ENCODE data around the gene AP1AR.
"Not testable (repeated sequence)": the region's sequence is repeated elsewhere in the genome, so short reads cannot be mapped to it uniquely, and the experiment has no call there.

Gene AP1AR, protein sequence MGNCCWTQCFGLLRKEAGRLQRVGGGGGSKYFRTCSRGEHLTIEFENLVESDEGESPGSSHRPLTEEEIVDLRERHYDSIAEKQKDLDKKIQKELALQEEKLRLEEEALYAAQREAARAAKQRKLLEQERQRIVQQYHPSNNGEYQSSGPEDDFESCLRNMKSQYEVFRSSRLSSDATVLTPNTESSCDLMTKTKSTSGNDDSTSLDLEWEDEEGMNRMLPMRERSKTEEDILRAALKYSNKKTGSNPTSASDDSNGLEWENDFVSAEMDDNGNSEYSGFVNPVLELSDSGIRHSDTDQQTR

DNA sequence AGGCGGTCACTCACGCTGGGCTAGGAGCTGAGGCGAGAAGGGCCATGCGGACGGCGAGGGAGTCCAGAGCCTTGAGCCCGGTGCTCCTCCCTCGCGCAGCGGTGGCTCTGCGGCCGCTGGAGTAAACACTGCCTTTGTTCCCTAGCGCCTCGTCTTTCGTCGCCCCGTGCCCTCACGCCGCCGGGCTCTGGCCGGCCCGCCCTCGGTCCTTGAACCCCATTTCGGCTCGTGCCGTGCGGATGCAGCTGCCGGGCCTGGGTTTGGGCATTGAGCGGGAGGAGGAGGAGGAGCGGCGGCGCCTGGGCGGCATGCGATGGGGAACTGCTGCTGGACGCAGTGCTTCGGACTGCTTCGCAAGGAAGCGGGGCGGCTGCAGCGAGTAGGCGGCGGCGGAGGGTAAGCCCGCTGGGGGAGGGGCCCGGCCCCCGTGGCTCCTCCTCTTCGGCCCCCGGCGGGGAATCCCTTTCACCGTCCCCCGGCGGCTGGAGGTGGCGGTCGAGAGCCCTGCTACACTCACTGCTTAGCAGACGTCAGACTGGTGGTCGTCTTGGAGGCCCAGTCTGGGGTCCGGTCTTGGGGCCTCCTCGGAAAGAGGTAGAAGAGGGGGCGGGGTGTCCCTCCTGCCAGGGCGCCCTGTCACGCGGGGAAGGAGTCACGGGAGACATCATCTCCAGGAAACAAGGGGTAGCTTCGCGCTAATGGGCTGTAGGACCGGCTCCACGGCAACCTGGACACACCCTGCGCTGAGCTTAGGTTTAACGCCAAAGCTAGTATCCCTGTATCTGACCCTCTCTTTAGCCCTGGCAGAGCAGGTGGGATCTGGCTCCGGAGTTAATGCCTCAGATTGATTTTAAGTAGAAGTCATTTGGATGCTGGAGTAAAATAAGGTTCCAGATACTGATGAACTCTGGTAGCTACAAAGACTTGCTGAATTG is at the start of gene AP1AR:
AP1AR (plus strand) TSS at position 9 of the 935 bp plus-strand sequence; CDS start at position 314, 305 bp downstream.
- peak; percentile 48 for DNase-seq

DNA sequence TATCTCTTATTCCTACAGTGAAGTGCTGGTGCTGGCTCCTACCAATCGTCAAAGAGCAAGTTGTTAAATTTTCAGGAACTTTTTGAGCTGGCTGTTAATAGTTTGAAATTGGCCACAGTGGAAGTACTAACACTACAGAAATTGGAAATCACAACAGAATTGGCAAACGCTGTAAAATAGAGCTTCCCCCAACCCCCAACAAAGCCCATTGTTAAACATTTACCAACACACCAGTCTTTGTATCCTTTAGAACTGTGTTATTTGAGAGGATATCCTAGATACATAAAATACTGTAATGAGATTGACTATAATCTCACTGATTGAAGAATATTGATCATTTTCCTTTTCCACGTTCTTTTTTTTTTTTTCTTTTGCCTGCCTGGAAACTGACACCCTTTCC is 49.0 kb upstream of the AP1AR start:
- DNase-seq = no peak

DNA sequence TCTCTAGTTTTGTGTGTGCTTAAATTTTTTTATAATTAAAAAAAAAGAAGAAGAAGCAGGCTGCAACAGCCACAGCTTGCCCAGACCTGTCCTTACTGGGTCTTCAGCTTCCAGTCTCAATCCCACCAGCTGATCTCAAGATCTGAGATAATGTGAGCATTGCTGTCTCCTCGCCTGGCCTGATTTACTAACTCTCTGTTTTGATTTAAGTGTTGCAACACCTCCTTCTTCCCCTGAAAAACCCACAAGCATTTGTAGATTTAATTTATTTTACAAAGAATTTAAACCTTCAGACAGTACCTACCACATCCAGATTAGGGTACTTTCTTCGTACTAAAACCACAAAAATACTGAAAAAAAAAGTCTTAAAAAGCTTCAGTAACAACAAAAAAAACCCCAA is 48.3 kb upstream of the AP1AR start:
- no peak for DNase-seq

DNA sequence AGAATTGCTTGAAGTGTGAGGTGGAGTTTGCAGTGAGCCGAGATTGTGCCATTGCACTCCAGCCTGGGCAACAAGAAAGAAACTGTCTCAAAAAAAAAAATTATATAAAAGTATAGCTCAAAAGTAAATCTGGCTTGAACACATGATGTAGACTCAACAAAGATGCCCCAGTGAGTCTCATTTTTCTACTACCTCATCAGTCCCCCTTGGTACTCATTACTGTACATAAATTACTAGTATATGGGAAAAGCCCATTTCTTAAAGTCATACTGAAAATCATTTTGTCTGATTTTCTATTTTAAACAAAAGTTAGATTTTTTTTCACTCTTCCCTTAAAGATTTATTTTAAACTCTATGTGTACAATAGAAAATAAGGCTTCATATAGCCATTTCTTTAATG is 47.1 kb upstream of the AP1AR start:
- DNase-seq = no peak

DNA sequence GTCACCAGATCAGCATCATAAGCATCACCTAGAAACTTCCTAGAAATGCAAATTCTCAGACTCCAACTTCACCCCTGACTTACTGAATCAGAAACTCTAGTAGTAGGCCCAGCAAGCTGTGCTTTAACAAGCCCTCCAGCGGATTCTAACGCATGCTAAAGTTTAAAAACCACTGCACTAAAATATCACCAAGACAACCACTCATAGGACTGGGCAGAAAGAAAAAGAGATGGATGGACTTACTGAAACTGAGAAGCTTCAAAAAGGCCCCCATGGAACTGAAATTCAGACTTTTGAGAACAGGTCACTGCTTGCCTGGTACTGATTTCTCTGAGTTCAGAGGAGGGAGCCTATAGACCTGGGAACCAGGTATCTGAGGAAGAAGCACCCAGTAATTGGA is 46.3 kb upstream of the AP1AR start:
- no peak for DNase-seq

DNA sequence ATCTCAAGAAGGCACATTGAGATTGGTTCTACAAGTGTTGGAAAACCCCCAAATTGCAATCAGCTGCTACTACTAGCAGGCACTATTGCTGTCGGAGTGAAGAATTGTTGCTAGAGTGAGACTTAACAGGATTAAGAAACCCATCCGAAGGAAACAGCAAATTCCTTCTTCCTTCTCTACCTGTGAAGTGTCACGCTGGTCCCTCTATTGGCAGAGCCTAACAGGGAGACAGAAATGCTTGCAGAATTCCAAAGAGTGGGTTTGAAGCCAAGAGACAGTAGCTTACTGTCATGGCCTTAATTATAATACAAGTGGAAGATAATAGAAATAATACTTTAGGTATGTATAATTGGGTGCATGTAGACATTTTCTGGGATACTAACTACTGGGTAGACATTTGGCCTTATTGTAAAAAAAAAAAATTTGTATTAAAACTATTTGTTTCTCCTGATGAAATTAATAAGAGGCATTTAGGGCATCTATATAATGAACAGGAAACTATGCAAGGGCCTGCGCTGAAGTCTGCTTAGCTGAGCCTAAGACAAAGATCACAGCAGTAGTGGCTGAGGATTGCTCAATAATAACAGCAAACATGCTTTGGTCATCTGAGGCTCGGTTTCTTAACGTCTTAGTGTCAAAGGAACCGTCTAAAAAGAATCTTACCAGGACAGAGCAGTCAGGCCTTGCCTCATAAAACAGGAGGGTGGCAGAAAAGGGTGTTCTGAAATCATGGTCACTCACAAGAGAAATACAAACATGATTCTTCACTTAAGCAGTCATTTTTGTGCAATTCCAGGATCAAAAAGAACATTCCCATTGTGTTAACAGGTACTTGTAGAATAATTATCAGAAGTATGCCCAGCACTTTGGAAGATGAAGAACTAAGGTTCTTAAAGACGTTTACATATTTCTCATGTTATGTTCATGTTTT is 45.6 kb upstream of the AP1AR start:
- no peak for DNase-seq

DNA sequence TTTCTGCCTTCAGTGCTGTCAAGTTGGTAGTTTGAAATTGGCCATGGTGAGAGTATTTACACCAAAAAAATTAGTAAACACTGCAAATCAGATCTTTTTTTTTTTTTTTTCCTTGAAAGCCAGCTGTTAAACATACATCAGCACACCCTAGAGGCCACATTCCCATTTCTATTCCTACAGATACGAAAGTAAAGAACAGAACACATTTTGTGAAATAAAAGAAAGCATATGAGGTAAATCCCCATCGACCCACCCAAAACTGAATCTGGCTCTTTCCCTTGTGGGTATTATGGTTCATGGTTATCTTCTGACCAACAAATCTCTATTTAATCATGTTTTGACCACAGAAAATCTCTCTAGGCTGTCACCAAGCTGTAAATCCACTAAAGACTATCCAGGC is 41.8 kb upstream of the AP1AR start:
- DNase-seq = no peak

DNA sequence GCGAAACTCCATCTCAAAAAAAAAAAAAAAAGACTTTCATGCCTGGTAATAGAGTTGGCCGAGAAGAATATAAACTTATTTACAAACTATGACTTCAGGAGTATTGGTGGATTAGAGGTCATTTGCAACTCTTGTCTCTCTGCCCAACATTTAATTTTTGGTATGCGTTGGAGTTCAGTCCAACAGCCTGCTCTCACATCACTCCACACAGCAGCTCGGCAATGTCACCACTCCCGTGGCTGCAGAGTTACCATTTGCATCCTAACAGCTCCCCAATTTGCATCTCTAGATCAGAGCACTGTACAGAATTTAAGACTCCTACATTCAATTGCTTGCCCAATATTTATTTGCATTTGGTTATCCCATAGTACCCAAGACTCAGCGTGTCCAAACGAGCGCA is 40.9 kb upstream of the AP1AR start:
- DNase-seq = no peak

DNA sequence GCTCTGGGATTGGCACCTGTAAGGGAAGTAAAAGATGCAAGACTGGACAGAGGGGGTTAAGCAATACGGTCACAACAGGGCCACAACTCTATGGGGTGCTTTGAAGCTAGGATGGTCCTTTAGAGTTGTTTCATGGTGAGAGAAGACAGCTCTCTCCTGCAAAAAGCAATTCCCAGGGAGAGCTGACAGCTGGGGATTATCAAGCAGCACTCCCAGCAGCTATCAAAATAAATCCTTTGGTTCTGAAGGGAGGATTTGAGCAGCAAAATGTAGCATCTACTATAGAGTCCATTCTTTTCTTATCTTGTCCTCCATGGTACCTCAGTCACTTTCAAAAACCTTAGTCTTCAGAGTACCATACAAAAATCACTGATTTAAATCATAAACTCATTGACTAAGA is 35.1 kb upstream of the AP1AR start:
- DNase-seq = no peak

DNA sequence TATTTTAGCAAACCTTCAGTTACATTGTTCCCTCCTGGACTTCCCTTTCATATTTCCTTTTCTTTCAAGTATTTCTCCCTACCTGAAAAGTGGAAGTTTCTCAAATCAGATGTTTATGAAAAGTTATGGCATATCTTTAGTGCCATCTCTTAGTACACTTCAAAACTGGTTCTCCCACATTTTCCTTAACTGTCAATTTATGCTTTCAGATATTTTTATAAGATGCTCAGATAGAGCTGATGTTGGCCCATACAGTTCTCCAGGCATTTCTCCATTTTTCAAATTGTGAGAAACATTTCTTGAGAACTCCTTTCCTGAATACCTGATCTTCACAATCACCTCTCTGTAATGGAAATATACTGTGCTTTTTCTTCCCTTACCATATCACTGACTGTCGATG is 32.5 kb upstream of the AP1AR start:
- DNase-seq = no peak

DNA sequence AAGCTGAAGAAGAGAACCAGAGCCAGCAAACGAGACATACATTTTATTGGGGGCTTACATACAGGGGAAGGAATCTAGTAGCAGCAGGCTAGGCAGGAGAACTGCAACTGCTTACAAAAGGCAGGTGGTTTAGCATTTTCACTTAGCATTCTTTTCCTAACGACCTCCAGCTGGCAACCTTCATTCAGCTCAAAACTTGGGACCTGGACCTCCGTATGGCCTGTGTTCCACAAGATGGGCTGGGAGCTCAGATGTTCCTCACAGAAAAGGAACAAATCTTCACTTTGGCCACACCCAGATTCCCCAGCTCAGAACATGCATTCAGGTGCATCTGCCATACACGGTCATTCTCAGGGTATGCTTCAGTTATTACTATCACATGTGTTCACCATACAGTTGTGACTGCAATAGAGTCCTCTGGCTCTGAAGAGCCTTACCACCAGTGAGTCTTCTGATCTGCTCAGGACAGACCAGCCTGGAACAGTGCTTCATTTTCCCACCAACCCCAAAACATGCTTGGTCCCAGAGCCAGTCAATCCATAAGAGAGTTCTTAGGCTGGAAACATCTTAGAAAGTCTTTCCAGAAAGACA is 29.6 kb upstream of the AP1AR start:
- DNase-seq = no peak

DNA sequence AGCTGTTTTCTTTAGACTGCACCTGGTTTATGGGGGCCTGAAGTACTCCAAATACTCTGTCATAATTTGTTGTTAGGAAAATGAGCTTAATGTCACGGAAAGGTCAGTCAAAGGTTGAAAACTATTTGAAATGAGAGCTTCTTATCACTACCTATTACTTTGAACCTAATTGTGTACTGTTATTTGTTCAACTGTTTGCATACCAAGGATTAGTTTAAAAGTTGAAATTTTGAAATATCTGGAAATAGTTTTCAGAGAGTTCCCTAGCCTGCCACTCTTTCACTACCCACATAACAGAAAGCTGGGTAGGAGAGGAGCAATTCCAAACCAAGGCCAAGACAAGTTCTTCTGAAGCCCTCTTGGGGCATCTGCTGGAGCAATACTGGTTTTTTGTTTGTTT is 28.0 kb upstream of the AP1AR start:
- DNase-seq = no peak

DNA sequence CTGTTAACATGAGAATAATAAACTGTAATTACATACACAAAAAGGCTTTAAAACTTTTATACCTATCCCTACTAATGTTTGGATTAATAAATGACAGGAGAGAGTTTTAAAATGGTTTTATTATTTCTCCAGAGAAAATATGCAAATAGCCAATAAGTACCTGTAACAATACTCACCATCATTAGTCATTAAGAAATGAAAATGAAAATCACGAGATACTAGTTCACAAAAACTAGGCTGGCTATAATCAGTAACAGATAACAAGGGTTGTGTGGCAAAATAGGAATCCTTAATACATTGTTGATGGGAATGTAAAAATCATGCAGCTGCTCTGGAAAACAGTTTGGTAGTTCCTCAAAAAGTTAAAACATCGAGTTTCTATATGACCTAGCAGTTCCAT is 25.2 kb upstream of the AP1AR start:
- no peak for DNase-seq

DNA sequence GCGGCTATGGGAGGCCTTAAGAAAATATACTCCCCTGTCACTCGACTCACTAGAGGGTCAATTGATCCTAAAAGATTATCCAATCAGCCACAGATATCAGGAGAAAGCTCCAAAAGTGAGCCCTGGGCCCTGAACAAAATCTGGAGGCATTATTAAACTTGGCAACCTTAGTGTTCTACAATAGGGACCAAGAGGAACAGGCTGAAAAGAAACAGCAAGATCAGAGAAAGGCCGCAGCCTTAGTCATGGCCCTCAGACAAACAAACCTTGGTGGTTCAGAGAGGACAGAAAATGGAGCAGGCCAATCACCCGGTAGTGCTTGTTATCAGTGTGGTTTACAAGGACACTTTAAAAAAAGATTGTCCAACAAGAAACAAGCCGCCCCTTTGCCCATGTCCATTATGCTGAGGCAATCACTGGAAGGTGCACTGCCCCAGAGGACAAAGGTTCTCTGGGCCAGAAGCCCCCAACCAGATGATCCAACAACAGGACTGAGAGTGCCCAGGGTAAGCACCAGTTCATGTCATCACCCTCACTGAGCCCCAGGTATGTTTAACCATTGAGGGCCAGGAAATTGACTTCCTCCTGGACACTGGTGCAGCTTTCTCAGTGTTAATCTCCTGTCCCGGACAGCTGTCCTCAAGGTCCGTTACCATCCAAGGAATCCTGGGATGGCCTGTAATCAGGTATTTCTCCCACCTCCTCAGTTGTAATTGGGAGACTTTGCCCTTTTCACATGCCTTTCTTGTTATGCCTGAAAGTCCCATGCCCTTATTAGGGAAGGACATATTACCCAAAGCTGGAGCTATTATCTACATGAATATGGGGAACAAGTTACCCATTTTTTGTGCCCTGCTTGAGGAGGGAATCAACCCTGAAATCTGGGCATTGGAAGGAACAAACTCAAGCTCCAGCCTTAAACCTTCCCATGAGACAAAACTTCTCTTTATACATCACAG is 23.2 kb upstream of the AP1AR start:
- DNase-seq = not testable (repeated sequence)

DNA sequence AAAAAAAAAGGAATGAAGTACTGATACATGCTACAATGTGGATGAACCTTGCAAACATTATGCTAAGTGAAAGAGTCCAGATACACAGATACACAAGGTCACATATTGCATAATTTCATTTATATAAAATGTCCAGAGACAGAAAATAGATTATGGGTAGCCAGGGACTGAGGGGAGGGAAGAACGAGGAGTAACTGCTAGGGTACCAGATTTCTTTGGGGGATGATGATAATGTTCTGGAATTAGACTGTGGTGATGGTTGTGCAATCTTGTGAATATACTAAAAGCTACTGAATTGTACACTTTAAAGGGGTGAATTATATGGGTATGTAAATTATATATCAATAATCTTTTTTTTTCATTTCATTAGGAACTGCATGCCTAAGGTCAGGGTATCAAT is 20.8 kb upstream of the AP1AR start:
- no peak for DNase-seq

DNA sequence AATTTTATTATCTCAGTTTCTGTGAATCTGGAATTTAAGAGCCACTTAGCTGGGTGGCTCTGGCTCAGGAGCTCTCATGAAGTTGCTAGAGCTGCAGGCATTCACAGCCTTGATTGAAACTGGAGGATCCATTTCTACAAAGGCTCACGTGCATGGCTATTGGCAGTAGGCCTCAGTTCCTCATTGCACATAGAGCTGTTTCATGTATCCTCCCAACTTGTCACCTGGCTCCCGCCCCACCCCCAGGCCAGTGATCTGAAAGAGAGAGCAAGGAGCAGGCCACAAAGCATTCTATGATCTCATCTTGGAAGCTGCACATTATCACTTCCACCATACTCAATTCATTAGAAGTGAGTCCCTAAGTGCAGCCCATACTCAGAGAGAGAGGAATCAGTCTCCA is 18.5 kb upstream of the AP1AR start:
- DNase-seq = no peak

DNA sequence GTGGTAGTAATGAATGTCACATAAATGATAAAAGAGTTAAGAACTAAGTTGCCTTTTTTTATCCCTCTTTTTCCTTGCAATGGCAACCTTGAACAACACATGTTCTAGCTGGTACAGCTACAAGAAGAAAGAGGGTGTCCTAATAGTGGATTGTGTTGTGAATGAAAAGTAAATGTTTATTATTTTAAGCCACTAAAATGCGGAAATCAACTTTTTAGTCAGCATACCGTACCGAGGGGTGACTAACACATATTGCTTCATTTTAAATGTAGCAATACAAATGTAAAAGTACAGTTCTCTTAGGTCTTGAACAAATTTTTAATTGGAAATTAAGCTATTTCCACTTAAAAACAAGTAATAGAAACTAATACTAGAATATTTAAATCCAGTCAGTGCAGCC is 17.7 kb upstream of the AP1AR start:
- DNase-seq = no peak

DNA sequence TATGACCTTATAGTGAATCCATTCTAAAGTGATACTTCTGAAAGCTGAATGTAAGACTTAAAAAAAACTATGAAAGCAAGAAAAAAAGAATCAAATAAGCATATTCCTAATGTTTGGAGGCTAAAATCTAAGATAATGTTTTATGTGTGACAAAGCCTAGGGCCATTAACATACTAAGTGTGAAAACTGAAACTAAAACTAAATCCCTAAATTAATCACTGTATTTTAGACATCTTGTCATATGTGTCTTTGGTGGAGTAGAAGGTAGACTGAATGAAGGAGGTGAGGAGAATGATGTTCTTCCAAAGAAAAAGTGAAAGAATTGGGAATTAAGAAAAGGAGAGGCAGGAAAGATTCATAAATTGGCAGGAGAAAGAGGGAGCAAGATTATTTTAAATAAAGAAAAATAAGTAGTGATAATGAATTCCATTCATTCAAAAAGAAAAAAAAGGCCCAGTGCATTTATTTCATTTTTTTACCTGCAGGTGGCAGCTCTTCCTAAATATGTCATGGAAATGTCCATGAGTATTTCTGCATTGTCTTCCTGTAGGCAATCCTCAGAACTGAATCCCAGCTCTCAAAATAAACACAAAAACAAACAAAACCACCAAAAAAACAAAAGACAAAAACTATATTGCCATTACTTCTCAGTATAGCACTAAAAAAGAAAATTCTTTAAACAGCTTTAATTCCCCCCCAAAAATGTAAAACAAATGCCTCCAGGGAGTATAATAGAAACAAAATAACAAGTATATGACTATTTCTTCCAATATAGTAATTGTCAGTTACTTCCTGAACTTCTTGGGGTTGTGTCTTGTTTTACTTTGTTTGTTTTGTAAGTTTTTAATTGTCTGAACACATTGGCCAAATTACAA is 17.0 kb upstream of the AP1AR start:
- no peak for DNase-seq

DNA sequence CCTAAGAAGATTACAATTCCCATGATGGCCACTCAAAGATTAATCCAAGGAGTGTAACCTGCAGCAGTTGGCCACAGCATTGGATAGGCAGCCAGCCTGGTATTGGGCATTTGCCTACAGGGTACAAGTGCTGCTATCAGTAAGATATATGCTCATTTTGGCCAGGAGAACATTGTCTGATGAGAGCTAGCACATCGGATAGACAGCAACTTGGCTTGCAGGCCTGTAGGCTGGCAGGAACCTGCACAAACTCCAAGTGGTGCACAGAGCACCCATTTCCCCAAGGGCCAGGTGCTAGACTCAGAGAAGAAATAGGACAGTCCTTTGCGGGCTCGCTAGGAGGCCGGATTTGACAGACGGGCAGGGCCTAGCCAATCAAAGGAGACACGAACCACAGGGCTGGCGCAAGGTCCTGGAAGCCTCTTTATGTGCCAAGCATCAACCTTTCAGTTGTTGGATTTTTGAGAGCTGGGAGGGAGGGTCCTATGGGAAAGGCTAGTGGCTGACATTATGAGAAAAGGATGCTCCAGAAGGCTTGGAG is 11.7 kb upstream of the AP1AR start:
- DNase-seq = no peak
